Measurements from ENCODE around the gene PRPH. TPM values are rescaled to one million over a fixed set of nuclear protein-coding genes. Genes with fewer than 3 reads are reported as not detected.
A peak's percentile ranks its signal among the peaks of the same experiment; 100 is the strongest.

PRPH gene
- total RNA-seq, 2 experiments from 2014 or later = not detected

- intact Hi-C loops (cut with micrococcal nuclease; ENCODE audit: unreplicated experiment) = loop anchor here (2.0 kb wide), 1 partner anchor 59 kb away; the partner anchor contains the start of gene TUBA1C
- peaks cover 16% of the 10 kb centered on the region; the same call in 1 of the 2 replicates for H3K79me2 ChIP-seq (ENCODE audit: insufficient read depth, low read depth, low read length)
- H3K36me3 ChIP-seq (ENCODE audit: insufficient read depth, low read length) = peaks cover 43% of the 10 kb centered on the region
- H3K9me2 ChIP-seq (ENCODE audit: insufficient read depth, low read length) = no peaks in the 10 kb centered on the region
- peaks cover 24% of the 10 kb centered on the region for H3K4me1 ChIP-seq (ENCODE audit: insufficient read depth, low read length, poor library complexity, severe bottlenecking)
- BruUV-seq (replicated peaks) = TSS peak; percentile 83
- ChIA-PET CTCF (ENCODE audit: unreplicated experiment) (interaction anchor here (0.6 kb wide), 2 partner anchors 8 to 466 kb away, joined by 3 to 6 read pairs; no protein-coding TSS in a partner anchor), POLR2A (interaction anchor here (0.7 to 2.0 kb wide), 12 partner anchors 8 to 418 kb away, joined by 3 to 13 read pairs (median 3); partner anchors contain the start of genes SPATS2, TMBIM6 and TUBA1B)
- TF ChIP-seq CTCF (conservative IDR thresholded peaks at IDR 0.05; ENCODE audit: low read length) = no peak
- no peak for TF ChIP-seq EZH2phosphoT487 (IDR thresholded peaks at IDR 0.05; ENCODE audit: borderline replicate concordance, low read depth, low read length)
- H3K27ac ChIP-seq (ENCODE audit: low read depth, low read length, poor library complexity, severe bottlenecking) = peak overlapping the region; percentile 61
- peak overlapping the region; percentile 88 for H3K4me2 ChIP-seq (ENCODE audit: low read length)
- DNase-seq (ENCODE audit: low spot score) = no peak
- H3K9me3 ChIP-seq (ENCODE audit: low read length) = no peaks in the 10 kb centered on the region
- no peaks in the 10 kb centered on the region for H4K20me1 ChIP-seq (ENCODE audit: insufficient read depth, low read length)
- peak overlapping the region; percentile 62; the same call in 1 of the 2 replicates for H2AFZ ChIP-seq (ENCODE audit: low read length)
- peak overlapping the region; percentile 91 for H3K4me3 ChIP-seq (ENCODE audit: low read depth, low read length, poor library complexity, severe bottlenecking)
These were observed 28.7 kb downstream of the PRPH start for GRCh38 chr12:49323524-49324097.

DNA sequence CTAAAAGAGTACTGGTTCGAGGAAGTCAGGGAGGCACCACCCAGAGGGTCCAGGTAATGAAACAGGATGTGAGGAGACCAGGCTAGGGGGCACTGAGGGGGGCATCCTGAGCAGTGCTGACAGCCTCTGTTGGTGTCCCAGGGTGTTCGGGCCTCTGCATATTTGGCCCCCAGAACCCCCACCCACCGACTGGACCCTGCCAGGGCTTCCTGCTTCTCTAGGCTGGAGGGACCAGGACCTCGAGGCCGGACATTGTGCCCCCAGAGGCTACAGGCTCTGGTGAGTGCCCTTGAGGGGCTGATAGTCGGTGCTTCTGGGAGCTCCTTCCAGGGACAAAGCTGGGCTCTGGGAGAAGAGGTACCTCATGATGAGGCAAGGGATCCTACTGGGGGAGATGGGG, 30.7 kb downstream of the PRPH start:
- Histone ChIP-seq H3K36me3 (ENCODE audit: insufficient read depth, low read length) (peaks cover 63% of the 10 kb centered on the region), H3K9me3 (ENCODE audit: low read length) (no peaks in the 10 kb centered on the region), H3K4me3 (ENCODE audit: low read depth, low read length, poor library complexity, severe bottlenecking) (no peak overlapping the region), H3K4me2 (ENCODE audit: low read length) (no peak overlapping the region), H4K20me1 (ENCODE audit: insufficient read depth, low read length) (no peaks in the 10 kb centered on the region), H3K27ac (ENCODE audit: low read depth, low read length, poor library complexity, severe bottlenecking) (no peak overlapping the region), H2AFZ (ENCODE audit: low read length) (no peak overlapping the region), H3K4me1 (ENCODE audit: insufficient read depth, low read length, poor library complexity, severe bottlenecking) (peaks cover 24% of the 10 kb centered on the region), H3K79me2 (ENCODE audit: insufficient read depth, low read depth, low read length) (peaks cover 16% of the 10 kb centered on the region; the same call in 1 of the 2 replicates), H3K9me2 (ENCODE audit: insufficient read depth, low read length) (no peaks in the 10 kb centered on the region)
- no TSS peak for BruUV-seq (replicated peaks)
- TF ChIP-seq EZH2phosphoT487 (IDR thresholded peaks at IDR 0.05; ENCODE audit: borderline replicate concordance, low read depth, low read length) = no peak
- TF ChIP-seq CTCF (conservative IDR thresholded peaks at IDR 0.05; ENCODE audit: low read length) = no peak
- ChIA-PET CTCF (ENCODE audit: unreplicated experiment) (no interaction called here), POLR2A (no interaction called here)
- intact Hi-C loops (cut with micrococcal nuclease; ENCODE audit: unreplicated experiment) = no loop called here
- no peak for DNase-seq (ENCODE audit: low spot score)

GRCh38 chr12:49327368-49327767, 32.4 kb downstream of the PRPH start:
- BruUV-seq (replicated peaks) = no TSS peak
- no peaks in the 10 kb centered on the region for H3K9me3 ChIP-seq (ENCODE audit: low read length)
- H2AFZ ChIP-seq (ENCODE audit: low read length) = no peak overlapping the region
- DNase-seq (ENCODE audit: low spot score) = no peak
- H3K36me3 ChIP-seq (ENCODE audit: insufficient read depth, low read length) = peaks cover 75% of the 10 kb centered on the region
- no peaks in the 10 kb centered on the region for H4K20me1 ChIP-seq (ENCODE audit: insufficient read depth, low read length)
- ChIA-PET POLR2A (no interaction called here), CTCF (ENCODE audit: unreplicated experiment) (no interaction called here)
- no peak overlapping the region for H3K27ac ChIP-seq (ENCODE audit: low read depth, low read length, poor library complexity, severe bottlenecking)
- TF ChIP-seq EZH2phosphoT487 (IDR thresholded peaks at IDR 0.05; ENCODE audit: borderline replicate concordance, low read depth, low read length) = no peak
- TF ChIP-seq CTCF (conservative IDR thresholded peaks at IDR 0.05; ENCODE audit: low read length) = no peak
- intact Hi-C loops (cut with micrococcal nuclease; ENCODE audit: unreplicated experiment) = no loop called here
- H3K9me2 ChIP-seq (ENCODE audit: insufficient read depth, low read length) = no peaks in the 10 kb centered on the region
- peaks cover 16% of the 10 kb centered on the region for H3K4me1 ChIP-seq (ENCODE audit: insufficient read depth, low read length, poor library complexity, severe bottlenecking)
- H3K79me2 ChIP-seq (ENCODE audit: insufficient read depth, low read depth, low read length) = peaks cover 16% of the 10 kb centered on the region; the same call in 1 of the 2 replicates
- no peak overlapping the region for H3K4me2 ChIP-seq (ENCODE audit: low read length)
- no peak overlapping the region for H3K4me3 ChIP-seq (ENCODE audit: low read depth, low read length, poor library complexity, severe bottlenecking)

Measured in OCI-LY7 (cell line).